Measurements from ENCODE around the gene TRAF5.
"Not testable (repeated sequence)": the region's sequence is repeated elsewhere in the genome, so short reads cannot be mapped to it uniquely, and the experiment has no call there.

The TRAF5 gene, protein sequence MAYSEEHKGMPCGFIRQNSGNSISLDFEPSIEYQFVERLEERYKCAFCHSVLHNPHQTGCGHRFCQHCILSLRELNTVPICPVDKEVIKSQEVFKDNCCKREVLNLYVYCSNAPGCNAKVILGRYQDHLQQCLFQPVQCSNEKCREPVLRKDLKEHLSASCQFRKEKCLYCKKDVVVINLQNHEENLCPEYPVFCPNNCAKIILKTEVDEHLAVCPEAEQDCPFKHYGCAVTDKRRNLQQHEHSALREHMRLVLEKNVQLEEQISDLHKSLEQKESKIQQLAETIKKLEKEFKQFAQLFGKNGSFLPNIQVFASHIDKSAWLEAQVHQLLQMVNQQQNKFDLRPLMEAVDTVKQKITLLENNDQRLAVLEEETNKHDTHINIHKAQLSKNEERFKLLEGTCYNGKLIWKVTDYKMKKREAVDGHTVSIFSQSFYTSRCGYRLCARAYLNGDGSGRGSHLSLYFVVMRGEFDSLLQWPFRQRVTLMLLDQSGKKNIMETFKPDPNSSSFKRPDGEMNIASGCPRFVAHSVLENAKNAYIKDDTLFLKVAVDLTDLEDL

DNA sequence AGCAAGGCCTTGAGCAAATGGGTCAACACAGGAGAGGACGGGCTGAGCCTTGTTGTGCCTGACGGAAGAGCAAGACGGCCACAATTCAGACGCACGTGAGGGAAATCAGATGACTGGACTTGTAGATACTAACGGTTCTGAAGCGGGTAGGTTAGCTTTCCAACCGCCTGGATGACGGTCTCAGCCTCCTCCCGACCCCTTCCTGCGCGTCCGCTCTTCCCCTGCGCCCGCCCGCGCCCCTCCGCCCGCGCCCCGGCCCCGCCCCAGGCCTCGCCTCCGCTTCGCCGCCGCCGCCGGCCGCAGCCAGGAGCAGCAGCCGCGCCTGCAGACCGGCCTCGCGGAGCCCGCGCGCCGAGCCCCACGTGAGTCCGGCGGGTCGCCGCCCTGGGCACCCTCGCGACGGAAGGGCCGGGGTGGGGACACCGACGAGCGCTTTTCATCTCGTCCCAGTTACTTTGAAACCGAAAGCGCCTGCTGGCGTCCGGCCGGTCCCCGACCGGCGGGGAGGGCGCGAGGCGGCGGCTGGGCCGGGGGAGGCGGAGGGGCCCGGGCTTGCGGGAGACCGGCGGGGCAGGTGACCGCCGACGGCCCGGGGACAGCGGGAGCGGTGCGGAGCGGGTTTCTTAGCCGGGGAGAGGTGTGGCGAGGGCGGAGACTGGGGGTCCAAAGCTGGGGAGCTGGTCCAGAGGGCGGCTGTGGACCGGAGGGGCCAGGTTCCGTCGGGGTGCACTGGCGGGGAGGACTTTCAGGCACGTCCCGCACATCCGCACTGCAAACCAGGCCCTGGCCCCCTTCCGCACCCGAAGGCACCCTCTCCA lies at the start of gene TRAF5:
Gene TRAF5 (plus strand): TSS at position 306 of the 818 bp plus-strand sequence. CDS start 26,407 bp downstream, outside the sequence.
- DNase-seq, result peak; percentile 51

- DNase-seq, result no peak
Observed at GRCh38 chr1:211279340-211279739, 47.3 kb upstream of the TRAF5 start.

- DNase-seq, result no peak
Observed at GRCh38 chr1:211280910-211281309, 45.7 kb upstream of the TRAF5 start.

- no peak for DNase-seq
Observed at GRCh38 chr1:211281320-211282022, 45.2 kb upstream of the TRAF5 start.

DNA sequence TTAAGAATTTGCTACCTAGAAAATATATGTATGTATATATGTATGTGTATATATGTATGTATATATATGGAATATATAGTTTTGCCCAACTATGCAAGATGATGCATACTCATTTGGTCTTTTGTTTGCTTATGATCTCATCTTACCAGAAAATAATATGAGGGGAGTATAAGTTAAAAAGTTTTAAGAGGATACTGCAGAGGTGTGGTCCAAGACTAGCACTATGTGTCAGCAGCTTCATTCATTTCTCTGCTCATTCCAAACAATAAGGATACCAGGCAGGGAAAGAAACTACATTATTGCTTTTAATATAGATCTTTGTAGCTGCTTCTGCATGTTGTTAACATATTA lies 44.6 kb upstream of the TRAF5 start:
- DNase-seq, result no peak

- DNase-seq, result no peak
Observed at GRCh38 chr1:211285196-211285595, 41.4 kb upstream of the TRAF5 start.

DNA sequence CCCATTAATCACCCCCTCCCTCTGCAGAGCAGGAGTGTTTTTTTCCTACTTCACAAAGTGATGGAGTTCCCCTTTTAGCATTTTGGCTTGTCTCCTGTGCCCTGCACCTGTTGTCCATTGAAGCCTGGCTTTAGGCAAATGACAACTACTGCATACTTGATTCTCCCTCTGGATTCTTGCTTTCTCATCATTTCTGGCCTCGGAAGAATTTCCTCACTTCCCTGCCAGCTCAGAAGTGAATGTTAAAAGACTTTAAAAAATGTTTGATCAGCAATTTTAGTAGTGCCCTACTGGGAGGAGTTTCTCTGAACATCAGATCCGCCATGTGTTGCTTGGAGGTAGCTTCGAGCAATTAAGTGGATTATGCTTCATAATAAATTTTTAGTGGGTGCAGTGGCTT lies 39.4 kb upstream of the TRAF5 start:
- no peak for DNase-seq

DNA sequence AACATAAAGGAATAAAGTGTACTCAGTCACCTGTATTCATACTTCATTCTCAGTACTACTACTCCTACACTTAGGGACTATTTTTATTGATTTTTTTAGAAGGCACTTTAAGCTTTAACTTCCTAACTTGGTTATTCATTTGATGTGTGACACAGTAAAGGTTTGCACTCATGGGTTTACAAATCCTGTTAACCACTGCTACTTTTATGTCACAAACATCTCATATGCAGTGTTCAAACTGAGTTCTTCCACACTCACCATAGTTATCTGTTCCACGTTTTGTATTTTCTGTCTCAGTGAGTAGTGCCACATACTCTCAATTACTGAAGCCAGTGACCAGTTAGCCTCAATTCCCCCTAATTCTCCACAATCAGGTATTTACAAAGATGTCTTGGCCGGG lies 34.2 kb upstream of the TRAF5 start:
- DNase-seq, result no peak

- DNase-seq, result no peak
Observed at GRCh38 chr1:211296396-211296795, 30.2 kb upstream of the TRAF5 start.

DNA sequence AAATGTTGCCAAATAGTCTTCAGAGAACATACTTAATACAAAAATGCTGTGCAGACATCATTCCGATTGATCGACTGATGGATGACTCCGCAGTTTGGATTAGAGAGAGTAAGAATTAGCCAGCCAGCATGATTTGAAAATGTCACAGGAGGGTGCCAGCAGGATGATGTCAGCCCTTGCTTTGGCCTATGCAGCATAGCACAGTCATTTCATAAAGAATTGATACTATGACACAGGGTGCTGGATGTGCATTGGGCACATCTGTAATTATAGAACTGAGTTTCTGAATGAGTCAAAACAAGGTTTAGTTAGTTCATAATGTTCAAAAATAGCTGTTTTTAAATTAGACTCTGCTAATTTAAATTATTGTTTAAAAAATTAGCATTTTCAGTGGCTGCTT lies 21.6 kb upstream of the TRAF5 start:
- peak; percentile 54 for DNase-seq

DNA sequence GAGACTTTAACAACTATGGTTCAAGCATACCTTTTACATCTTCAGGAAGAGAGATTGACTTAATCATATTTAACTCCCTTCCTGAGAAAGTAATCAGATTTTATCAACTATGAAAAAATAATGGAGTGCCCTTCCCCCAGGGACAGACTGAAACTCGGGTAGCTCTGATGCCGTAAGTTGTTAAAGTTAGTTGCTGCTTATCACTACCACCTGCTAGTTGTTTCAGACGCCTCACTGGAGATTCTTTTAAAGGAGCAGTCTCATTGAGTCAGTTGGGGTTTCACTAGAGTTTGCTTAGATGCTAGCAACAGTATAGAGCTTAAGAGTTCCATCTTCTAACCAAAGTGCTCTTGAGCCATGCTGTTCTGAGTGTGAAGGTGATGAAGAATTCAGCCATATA lies 17.0 kb upstream of the TRAF5 start:
- no peak for DNase-seq

DNA sequence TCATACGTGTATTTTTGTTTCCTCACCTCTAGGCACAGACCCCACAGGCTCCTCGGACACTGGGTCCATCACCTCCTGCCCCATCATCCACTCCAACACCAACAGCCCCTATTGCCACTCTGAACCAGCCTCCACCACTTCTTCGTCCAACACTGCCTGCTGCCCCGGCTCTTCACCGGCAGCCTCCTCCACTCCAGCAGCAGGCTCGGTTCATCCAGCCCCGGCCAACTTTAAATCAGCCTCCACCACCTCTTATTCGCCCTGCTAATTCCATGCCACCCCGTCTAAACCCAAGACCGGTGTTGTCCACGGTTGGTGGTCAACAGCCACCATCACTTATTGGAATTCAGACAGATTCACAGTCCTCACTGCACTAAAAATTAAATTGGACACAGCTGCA lies 13.2 kb upstream of the TRAF5 start:
- DNase-seq, result no peak

GRCh38 chr1:211318576-211319280 lies 7.9 kb upstream of the TRAF5 start:
- DNase-seq, result no peak

- no peak for DNase-seq
Observed at GRCh38 chr1:211319892-211320291, 6.7 kb upstream of the TRAF5 start.

DNA sequence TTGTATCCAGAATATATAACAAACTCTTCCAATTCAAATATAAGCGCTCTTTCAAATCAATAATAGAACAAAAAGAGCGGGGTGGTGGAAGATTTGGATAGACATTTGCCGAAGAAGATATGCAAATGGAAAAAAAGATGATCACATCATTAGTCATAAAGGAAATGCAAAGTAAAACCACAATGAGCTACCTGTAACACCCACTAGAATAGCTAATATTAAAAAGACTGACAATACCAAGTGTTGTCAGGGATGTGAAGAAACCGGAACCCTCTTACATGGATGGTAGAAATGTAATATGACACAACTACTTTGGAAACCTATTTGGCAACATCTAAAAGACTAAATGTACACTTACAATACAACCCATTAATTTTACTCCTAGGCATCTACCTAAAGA lies 5.7 kb upstream of the TRAF5 start:
- no peak for DNase-seq

GRCh38 chr1:211321646-211322045 lies 5.0 kb upstream of the TRAF5 start:
- not testable (repeated sequence) for DNase-seq

GRCh38 chr1:211323156-211324063 lies 3.2 kb upstream of the TRAF5 start:
- peak; percentile 64 for DNase-seq

- no peak for DNase-seq
Observed at GRCh38 chr1:211324992-211325775, 1.4 kb upstream of the TRAF5 start.

DNA sequence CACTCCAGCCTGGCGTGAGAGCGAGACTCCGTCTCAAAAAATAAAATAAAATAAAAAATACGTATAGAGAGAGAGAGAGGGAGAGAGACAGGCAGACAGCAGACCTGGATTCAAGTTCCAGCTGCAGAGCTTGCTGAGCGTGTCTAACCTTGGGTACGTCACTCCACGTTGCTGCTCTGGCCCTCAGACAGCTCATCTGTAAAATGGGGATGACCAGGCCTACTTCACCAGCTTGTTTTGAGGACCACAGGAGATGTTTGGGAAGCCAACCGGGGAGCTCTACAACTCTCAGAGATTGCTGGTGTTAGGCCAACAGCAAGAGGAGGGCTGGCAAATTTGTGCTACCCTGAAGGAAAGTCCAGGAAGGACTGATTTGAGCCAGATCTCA lies 499 bp upstream of the TRAF5 start:
- no peak for DNase-seq

DNA sequence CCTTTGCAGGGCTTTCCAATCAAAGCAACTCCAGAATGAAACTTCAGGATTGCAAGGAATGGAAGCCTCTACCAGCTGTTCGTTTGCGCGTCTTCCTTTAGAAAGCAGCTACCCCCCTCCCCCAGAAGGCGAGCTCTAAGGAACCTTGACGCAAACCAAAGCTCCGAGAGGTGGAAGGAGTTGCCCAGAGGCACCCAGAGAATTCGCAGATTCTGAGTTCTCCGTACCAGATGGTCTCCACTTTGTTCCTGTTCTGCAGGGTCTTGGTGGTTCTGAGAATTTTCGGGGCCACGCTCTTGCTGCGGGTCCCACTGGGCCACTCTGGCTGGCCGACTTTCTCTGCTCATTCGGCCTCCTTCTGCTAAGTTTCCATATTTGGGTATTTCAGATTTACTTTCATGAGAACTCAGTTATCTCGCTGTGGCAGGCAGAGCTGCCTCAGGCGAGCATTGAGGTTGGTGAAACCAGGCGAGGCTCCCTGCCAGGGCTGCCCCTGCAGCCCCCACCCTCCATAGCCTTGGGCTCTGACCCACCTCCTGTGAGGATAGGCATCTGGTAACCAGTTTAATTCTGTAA lies 801 bp downstream of the TRAF5 start:
- peak; percentile 29 for DNase-seq

Measured in activated naive CD4-positive, alpha-beta T cell treated with anti-CD3 and anti-CD28 coated beads, Interleukin-2, amount 50 U/mL, for 16 hours (primary cell).